Measurements from ENCODE around the gene SLX1A.

GRCh38 chr16:30152517-30152916 lies 41.2 kb upstream of the SLX1A start:
- TF ChIP-seq NR2C2 (CRISPR knock-in tag; IDR thresholded peaks at IDR 0.05) (no peak), CTCF (IDR thresholded peaks at IDR 0.05) (no peak)
